CD4-positive, alpha-beta T cell (primary cell): Measurements from ENCODE around the gene METTL9. TPM values are rescaled to one million over a fixed set of nuclear protein-coding genes. Genes with fewer than 3 reads are reported as not detected.

Source experiments
- ATAC-seq: fragments of 200-7000 bp; cut with Tn5 transposase; one replicate; pipeline ENCODE4 v1.10.0; 2022; ENCODE audit warnings: mild to moderate bottlenecking; ENCODE audit not compliant: poor library complexity
- CTCF ChIA-PET: fragments of 350-600 bp; sonication (Branson Sonifier 250); formaldehyde crosslinking; loops from one replicate; lab custom pipeline; 2021; ENCODE audit warnings: antibody characterized with exemption, inconsistent platforms; lab: Charles Lee
- POLR2A ChIA-PET: fragments of 350-600 bp; sonication (Branson Sonifier 250); formaldehyde crosslinking; loops from one replicate; lab custom pipeline; 2021; ENCODE audit warnings: antibody characterized with exemption, inconsistent platforms; lab: Charles Lee
- DNase-seq, 14 experiments: peaks; one replicate each; pipeline ENCODE4 v3.0.0-alpha.2; 2013 to 2020; ENCODE audit warnings: mixed read lengths in 2 of 14
- H3K27ac ChIP-seq, 2 donors: one replicate each; pipeline versions ENCODE4 v1.5.1 to v1.7.0; 2013; ENCODE audit warnings: low read length in 2 of 2, low read depth in 1 of 2, mild to moderate bottlenecking in 1 of 2
- H3K27me3 ChIP-seq, 2 experiments: 1 replicate in 1 of 2; 2 replicates in 1 of 2; pipeline versions ENCODE4 v1.6.1 to v1.7.0; 2013; ENCODE audit warnings: low read length in 2 of 2, control low read depth in 1 of 2, mild to moderate bottlenecking in 1 of 2, moderate library complexity in 1 of 2; ENCODE audit not compliant: insufficient read depth in 2 of 2, control insufficient read depth in 1 of 2
- H3K36me3 ChIP-seq: one replicate; pipeline ENCODE4 v1.6.1; 2013; ENCODE audit warnings: low read length, control low read depth; ENCODE audit not compliant: insufficient read depth
- H3K4me1 ChIP-seq: one replicate; pipeline ENCODE4 v1.6.1; 2013; ENCODE audit warnings: low read length, control low read depth; ENCODE audit not compliant: insufficient read depth
- H3K4me3 ChIP-seq: one replicate; pipeline ENCODE4 v1.5.1; 2013; ENCODE audit warnings: mild to moderate bottlenecking, low read length, moderate library complexity
- H3K9me3 ChIP-seq, 2 experiments: 1 replicate in 1 of 2; 2 replicates in 1 of 2; pipeline versions ENCODE4 v1.6.1 to v1.7.0; 2013; ENCODE audit warnings: low read length in 2 of 2, mild to moderate bottlenecking in 2 of 2, control low read depth in 1 of 2, moderate library complexity in 1 of 2; ENCODE audit not compliant: control insufficient read depth in 1 of 2, insufficient read depth in 1 of 2
- H3K27ac Mint-ChIP-seq: one replicate; pipeline ENCODE4 v1.8.0; 2020; ENCODE audit warnings: mixed read lengths
- H3K27me3 Mint-ChIP-seq: one replicate; pipeline ENCODE4 v1.8.0; 2021; ENCODE audit warnings: mixed read lengths
- H3K36me3 Mint-ChIP-seq: one replicate; pipeline ENCODE4 v1.8.0; 2021; ENCODE audit warnings: low read depth, mixed read lengths
- H3K4me1 Mint-ChIP-seq: one replicate; pipeline ENCODE4 v1.8.0; 2021; ENCODE audit warnings: low read depth, mixed read lengths
- H3K4me3 Mint-ChIP-seq: one replicate; pipeline ENCODE4 v1.8.0; 2020; ENCODE audit warnings: mild to moderate bottlenecking, mixed read lengths
- H3K9me3 Mint-ChIP-seq: one replicate; pipeline ENCODE4 v1.8.0; 2020; ENCODE audit warnings: mixed read lengths
- intact Hi-C, 2 experiments: fragments of 100-400 bp; cut with DNase I in 1 of 2; cut with micrococcal nuclease in 1 of 2; formaldehyde crosslinking; loops; one replicate each; pipeline versions ENCODE4 v1.15.1 to v1.9.0; 2023 to 2025; cut with DNase I, micrococcal nuclease
- total RNA-seq, 174 experiments: library from RNA in 2 of 174; stranded (reverse) in 2 of 174; gene quantifications; one replicate each; pipeline ENCODE4 v1.2.3 and lab custom pipeline; 2021 to 2026
- TF ChIP-seq, protein P1 (sequence below): fragments of 200-600 bp; IDR thresholded peaks from one replicate; pipeline ENCODE4 v1.8.0; 2022; ENCODE audit warnings: antibody characterized with exemption, mild to moderate bottlenecking

The METTL9 gene
- total RNA-seq, 2 experiments from 2014 or later: 78.4 to 86.7 TPM

- DNase-seq: no peak
- peaks cover 15% of the 10 kb centered on the region for H3K36me3 ChIP-seq
- intact Hi-C loops: no loop called here
- no peak overlapping the region for H3K4me3 Mint-ChIP-seq
- ChIA-PET POLR2A (no interaction called here), CTCF (no interaction called here)
- H3K36me3 Mint-ChIP-seq: peaks cover 28% of the 10 kb centered on the region
- H3K4me1 ChIP-seq: peaks cover 48% of the 10 kb centered on the region
- H3K27ac Mint-ChIP-seq: peak overlapping the region; percentile 47
- H3K9me3 ChIP-seq: no peaks in the 10 kb centered on the region
- no peaks in the 10 kb centered on the region for H3K27me3 ChIP-seq
- H3K27ac ChIP-seq: no peak overlapping the region
- H3K27me3 Mint-ChIP-seq: no peaks in the 10 kb centered on the region
- H3K9me3 Mint-ChIP-seq: no peaks in the 10 kb centered on the region
- H3K4me3 ChIP-seq: peak overlapping the region; percentile 19
- ATAC-seq: no peak
- TF ChIP-seq, protein P1, sequence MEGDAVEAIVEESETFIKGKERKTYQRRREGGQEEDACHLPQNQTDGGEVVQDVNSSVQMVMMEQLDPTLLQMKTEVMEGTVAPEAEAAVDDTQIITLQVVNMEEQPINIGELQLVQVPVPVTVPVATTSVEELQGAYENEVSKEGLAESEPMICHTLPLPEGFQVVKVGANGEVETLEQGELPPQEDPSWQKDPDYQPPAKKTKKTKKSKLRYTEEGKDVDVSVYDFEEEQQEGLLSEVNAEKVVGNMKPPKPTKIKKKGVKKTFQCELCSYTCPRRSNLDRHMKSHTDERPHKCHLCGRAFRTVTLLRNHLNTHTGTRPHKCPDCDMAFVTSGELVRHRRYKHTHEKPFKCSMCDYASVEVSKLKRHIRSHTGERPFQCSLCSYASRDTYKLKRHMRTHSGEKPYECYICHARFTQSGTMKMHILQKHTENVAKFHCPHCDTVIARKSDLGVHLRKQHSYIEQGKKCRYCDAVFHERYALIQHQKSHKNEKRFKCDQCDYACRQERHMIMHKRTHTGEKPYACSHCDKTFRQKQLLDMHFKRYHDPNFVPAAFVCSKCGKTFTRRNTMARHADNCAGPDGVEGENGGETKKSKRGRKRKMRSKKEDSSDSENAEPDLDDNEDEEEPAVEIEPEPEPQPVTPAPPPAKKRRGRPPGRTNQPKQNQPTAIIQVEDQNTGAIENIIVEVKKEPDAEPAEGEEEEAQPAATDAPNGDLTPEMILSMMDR: no peak
- H3K4me1 Mint-ChIP-seq: peaks cover 42% of the 10 kb centered on the region
These were observed 52.1 kb downstream of the METTL9 start for GRCh38 chr16:21651515-21651914.

DNA sequence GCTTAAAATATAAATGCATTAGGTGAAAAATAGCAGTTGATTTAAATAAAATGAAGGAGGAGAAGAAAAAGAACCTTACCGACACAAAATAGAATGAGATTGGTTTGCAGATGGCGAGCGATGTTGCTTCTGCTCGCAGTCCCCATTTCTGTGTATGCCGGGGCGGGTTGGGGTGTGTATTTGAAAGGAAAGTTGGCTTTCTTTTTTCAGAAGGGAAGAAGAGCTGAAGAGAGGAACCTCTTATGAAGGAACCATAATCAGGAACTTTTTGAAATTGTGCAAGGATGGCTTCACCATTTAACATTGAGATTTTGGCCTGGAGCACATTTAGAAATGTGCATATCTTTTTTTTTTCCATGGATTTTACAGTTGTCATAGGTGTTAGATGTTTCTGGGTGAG, 53.1 kb downstream of the METTL9 start, which contains the start of gene IGSF6:
TSS of gene IGSF6 (minus strand) at position 156 of the 400 bp plus-strand sequence. CDS start at position 146, 10 bp downstream.
- peak within 1 kb of the TSS; percentile 19 for H3K4me3 ChIP-seq
- Mint-ChIP-seq H3K36me3 (peaks cover 37% of the 10 kb centered on the region), H3K4me1 (peaks cover 42% of the 10 kb centered on the region), H3K4me3 (no peak within 1 kb of the TSS), H3K9me3 (no peaks in the 10 kb centered on the region), H3K27ac (peak within 1 kb of the TSS; percentile 47), H3K27me3 (no peaks in the 10 kb centered on the region)
- H3K4me1 ChIP-seq: peaks cover 42% of the 10 kb centered on the region
- H3K9me3 ChIP-seq: no peaks in the 10 kb centered on the region
- H3K36me3 ChIP-seq: peaks cover 17% of the 10 kb centered on the region
- POLR2A ChIA-PET: interaction anchor here (0.6 kb wide), 1 partner anchor 447 kb away, joined by 6 read pairs; no protein-coding TSS in a partner anchor
- DNase-seq (peak in 2 of 14 experiments; percentile 24 to 32), ATAC-seq (no peak)
- CTCF ChIA-PET: no interaction called here
- TF ChIP-seq, protein P1: no peak
- no peak within 1 kb of the TSS for H3K27ac ChIP-seq
- H3K27me3 ChIP-seq: no peaks in the 10 kb centered on the region
- intact Hi-C loops: no loop called here

- Mint-ChIP-seq H3K36me3 (peaks cover 37% of the 10 kb centered on the region), H3K27me3 (no peaks in the 10 kb centered on the region), H3K4me3 (no peak overlapping the region), H3K9me3 (no peaks in the 10 kb centered on the region), H3K4me1 (peaks cover 42% of the 10 kb centered on the region), H3K27ac (no peak overlapping the region)
- no peaks in the 10 kb centered on the region for H3K27me3 ChIP-seq
- H3K27ac ChIP-seq: no peak overlapping the region
- DNase-seq (peak in 1 of 14 experiments; percentile 28), ATAC-seq (no peak)
- no peak overlapping the region for H3K4me3 ChIP-seq
- intact Hi-C loops: no loop called here
- H3K9me3 ChIP-seq: no peaks in the 10 kb centered on the region
- ChIA-PET CTCF (no interaction called here), POLR2A (no interaction called here)
- TF ChIP-seq, protein P1: no peak
- H3K4me1 ChIP-seq: peaks cover 36% of the 10 kb centered on the region
- peaks cover 17% of the 10 kb centered on the region for H3K36me3 ChIP-seq
These were observed 54.2 kb downstream of the METTL9 start for GRCh38 chr16:21653571-21653970.
